ENCODE results near the gene CDC73. TPM values are rescaled to one million over a fixed set of nuclear protein-coding genes. Genes with fewer than 3 reads are reported as not detected.
"Not testable (repeated sequence)": the region's sequence is repeated elsewhere in the genome, so short reads cannot be mapped to it uniquely, and the experiment has no call there.

Gene CDC73
- total and polyA plus RNA-seq, 4 donors, result 5.8 to 20.6 (median 12.6) TPM

GRCh38 chr1:193115629-193116227 is 6.1 kb upstream of the CDC73 start:
- Histone ChIP-seq H3K27me3 (ENCODE audit: control insufficient read depth in 4 of 4, insufficient read depth in 4 of 4, low read length in 3 of 4) (no peaks in the 10 kb centered on the region), H3K9ac (ENCODE audit: low read depth in 1 of 2, low read length in 2 of 2) (no peak overlapping the region), H3K36me3 (ENCODE audit: control insufficient read depth in 4 of 4, insufficient read depth in 3 of 4, low read depth in 1 of 4, low read length in 3 of 4) (no peaks in the 10 kb centered on the region), H3K9me3 (ENCODE audit: control insufficient read depth in 4 of 4, low read length in 3 of 4) (no peaks in the 10 kb centered on the region), H3K4me3 (ENCODE audit: low read depth in 1 of 3, low read length in 3 of 3) (no peak overlapping the region), H3K4me1 (ENCODE audit: control insufficient read depth in 4 of 4, insufficient read depth in 4 of 4, low read length in 3 of 4) (peaks cover 0 to 31% (median 17%) of the 10 kb centered on the region in 4 donors), H3K27ac (ENCODE audit: low read depth in 1 of 2, low read length in 2 of 2) (peak overlapping the region; percentile 6 to 50)
- no peak for DNase-seq (ENCODE audit: low spot score)
- WGBS, result 32% methylated on average over 1 of the region's 1 CpG
- TF ChIP-seq ATF3 (IDR thresholded peaks at IDR 0.05) (no peak), FOXA2 (IDR thresholded peaks at IDR 0.05) (no peak), HNF4A (conservative IDR thresholded peaks at IDR 0.05) (peak; percentile 87 to 95), REST (IDR thresholded peaks at IDR 0.05) (no peak), RAD21 (IDR thresholded peaks at IDR 0.05) (no peak), FOXA1 (IDR thresholded peaks at IDR 0.05) (no peak), GABPA (IDR thresholded peaks at IDR 0.05 in 1 of 2, conservative IDR thresholded peaks at IDR 0.05 in 1 of 2) (no peak), TAF1 (conservative IDR thresholded peaks at IDR 0.05) (no peak), RXRA (IDR thresholded peaks at IDR 0.05) (peak; percentile 73 to 83), MAX (IDR thresholded peaks at IDR 0.05) (no peak), CTCF (IDR thresholded peaks at IDR 0.05; ENCODE audit: low read depth, low read length, missing input control) (no peak), YY1 (IDR thresholded peaks at IDR 0.05) (peak; percentile 20), ZBTB33 (IDR thresholded peaks at IDR 0.05) (no peak), HNF4G (IDR thresholded peaks at IDR 0.05) (peak; percentile 75), EGR1 (IDR thresholded peaks at IDR 0.05; ENCODE audit: low read depth in 2 of 2) (no peak), SP1 (IDR thresholded peaks at IDR 0.05) (peak; percentile 91), NR2F2 (IDR thresholded peaks at IDR 0.05) (no peak), JUND (IDR thresholded peaks at IDR 0.05) (peak; percentile 71)

GRCh38 chr1:193117167-193117566 is 4.7 kb upstream of the CDC73 start:
- H3K4me1 ChIP-seq (ENCODE audit: control insufficient read depth in 4 of 4, insufficient read depth in 4 of 4, low read length in 3 of 4), result peaks cover 0 to 26% (median 10%) of the 10 kb centered on the region in 4 donors
- H3K36me3 ChIP-seq (ENCODE audit: control insufficient read depth in 4 of 4, insufficient read depth in 3 of 4, low read depth in 1 of 4, low read length in 3 of 4); DNase-seq (ENCODE audit: low spot score); H3K4me3 ChIP-seq (ENCODE audit: low read depth in 1 of 3, low read length in 3 of 3); H3K9ac ChIP-seq (ENCODE audit: low read depth in 1 of 2, low read length in 2 of 2); H3K27me3 ChIP-seq (ENCODE audit: control insufficient read depth in 4 of 4, insufficient read depth in 4 of 4, low read length in 3 of 4); H3K9me3 ChIP-seq (ENCODE audit: control insufficient read depth in 4 of 4, low read length in 3 of 4); H3K27ac ChIP-seq (ENCODE audit: low read depth in 1 of 2, low read length in 2 of 2): not testable (repeated sequence)
- 97% methylated on average over 6 of the region's 6 CpGs for WGBS
